Measurements from ENCODE around the gene SON. TPM values are rescaled to one million over a fixed set of nuclear protein-coding genes. Genes with fewer than 3 reads are reported as not detected.

SON gene
- total and polyA plus RNA-seq, 2 donors from 2014 or later: 83.0 to 285 TPM

DNA sequence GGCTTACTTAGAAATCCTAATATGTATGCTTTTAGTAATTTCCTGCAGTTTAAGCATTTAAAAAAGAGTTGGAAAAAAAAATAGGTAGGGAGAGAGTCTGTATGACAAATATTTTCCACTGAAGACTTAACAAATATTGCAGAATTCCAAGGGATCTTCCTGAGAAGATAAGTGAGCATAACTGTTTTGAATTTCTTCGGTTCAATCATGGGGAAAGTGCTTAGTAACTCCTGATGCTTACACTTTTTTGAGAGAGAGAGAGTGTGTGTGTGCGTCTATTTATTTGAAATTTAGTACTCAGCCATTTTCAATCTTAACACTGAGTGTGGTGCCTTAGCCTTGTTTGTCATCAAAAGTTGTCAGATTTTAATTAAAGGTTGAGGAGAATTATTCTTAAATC lies 18.5 kb downstream of the SON start:
- Histone ChIP-seq H3K27ac (ENCODE audit: low read depth in 2 of 2, low read length in 2 of 2) (no peak overlapping the region), H3K36me3 (ENCODE audit: control insufficient read depth in 2 of 3, insufficient read depth in 3 of 3, low read length in 3 of 3) (peaks cover 24 to 57% (median 38%) of the 10 kb centered on the region in 3 donors)
- FAIRE-seq: no peak

DNA sequence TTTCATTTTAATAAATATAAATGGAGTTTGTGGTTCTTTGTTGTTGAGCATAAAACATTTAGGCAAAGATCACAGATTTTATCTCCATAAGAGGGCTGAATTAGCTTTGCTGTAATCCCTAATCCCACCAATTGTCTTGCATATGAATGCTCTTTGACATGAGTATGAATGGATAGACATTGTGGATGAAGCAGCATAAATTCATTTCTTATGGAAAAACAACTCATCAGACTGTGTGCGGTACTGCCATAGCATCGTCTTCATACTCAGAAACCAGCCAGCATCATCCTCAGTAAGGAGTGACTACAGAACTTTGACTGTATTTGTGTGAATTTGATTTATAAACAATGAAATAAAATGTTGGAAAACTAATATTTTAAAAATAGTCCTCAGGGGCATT lies 19.6 kb downstream of the SON start:
- no peak overlapping the region for H3K9ac ChIP-seq (ENCODE audit: low read length in 3 of 3)
- H3K4me3 ChIP-seq (ENCODE audit: low read length in 3 of 3): no peak overlapping the region
- DNase-seq (no peak), FAIRE-seq (no peak)
- intact Hi-C loops (cut with DNase I): no loop called here
- H3K27ac ChIP-seq (ENCODE audit: low read depth in 2 of 2, low read length in 2 of 2): no peak overlapping the region
- peaks cover 22 to 57% (median 32%) of the 10 kb centered on the region in 3 donors for H3K36me3 ChIP-seq (ENCODE audit: control insufficient read depth in 2 of 3, insufficient read depth in 3 of 3, low read length in 3 of 3)
- no peaks in the 10 kb centered on the region for H3K9me3 ChIP-seq (ENCODE audit: control insufficient read depth in 2 of 3, insufficient read depth in 1 of 3, low read length in 3 of 3)
- H3K27me3 ChIP-seq (ENCODE audit: control insufficient read depth, insufficient read depth, low read length): no peaks in the 10 kb centered on the region
- TF ChIP-seq, protein P1, sequence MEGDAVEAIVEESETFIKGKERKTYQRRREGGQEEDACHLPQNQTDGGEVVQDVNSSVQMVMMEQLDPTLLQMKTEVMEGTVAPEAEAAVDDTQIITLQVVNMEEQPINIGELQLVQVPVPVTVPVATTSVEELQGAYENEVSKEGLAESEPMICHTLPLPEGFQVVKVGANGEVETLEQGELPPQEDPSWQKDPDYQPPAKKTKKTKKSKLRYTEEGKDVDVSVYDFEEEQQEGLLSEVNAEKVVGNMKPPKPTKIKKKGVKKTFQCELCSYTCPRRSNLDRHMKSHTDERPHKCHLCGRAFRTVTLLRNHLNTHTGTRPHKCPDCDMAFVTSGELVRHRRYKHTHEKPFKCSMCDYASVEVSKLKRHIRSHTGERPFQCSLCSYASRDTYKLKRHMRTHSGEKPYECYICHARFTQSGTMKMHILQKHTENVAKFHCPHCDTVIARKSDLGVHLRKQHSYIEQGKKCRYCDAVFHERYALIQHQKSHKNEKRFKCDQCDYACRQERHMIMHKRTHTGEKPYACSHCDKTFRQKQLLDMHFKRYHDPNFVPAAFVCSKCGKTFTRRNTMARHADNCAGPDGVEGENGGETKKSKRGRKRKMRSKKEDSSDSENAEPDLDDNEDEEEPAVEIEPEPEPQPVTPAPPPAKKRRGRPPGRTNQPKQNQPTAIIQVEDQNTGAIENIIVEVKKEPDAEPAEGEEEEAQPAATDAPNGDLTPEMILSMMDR (IDR thresholded peaks at IDR 0.05; ENCODE audit: borderline replicate concordance, extremely low read depth, insufficient read depth): no peak
- no peaks in the 10 kb centered on the region for H3K4me1 ChIP-seq (ENCODE audit: control insufficient read depth in 2 of 3, insufficient read depth in 2 of 3, low read depth in 1 of 3, low read length in 3 of 3)

More for the DNA sequence above, 18.5 kb downstream of the SON start:
- DNase-seq: no peak
- Histone ChIP-seq H3K9me3 (ENCODE audit: control insufficient read depth in 2 of 3, insufficient read depth in 1 of 3, low read length in 3 of 3) (no peaks in the 10 kb centered on the region), H3K4me1 (ENCODE audit: control insufficient read depth in 2 of 3, insufficient read depth in 2 of 3, low read depth in 1 of 3, low read length in 3 of 3) (no peaks in the 10 kb centered on the region), H3K27me3 (ENCODE audit: control insufficient read depth, insufficient read depth, low read length) (no peaks in the 10 kb centered on the region), H3K9ac (ENCODE audit: low read length in 3 of 3) (no peak overlapping the region), H3K4me3 (ENCODE audit: low read length in 3 of 3) (no peak overlapping the region)
- TF ChIP-seq, protein P1 (IDR thresholded peaks at IDR 0.05; ENCODE audit: borderline replicate concordance, extremely low read depth, insufficient read depth): no peak
- intact Hi-C loops (cut with DNase I): no loop called here

GRCh38 chr21:33566514-33566913 lies 23.7 kb downstream of the SON start:
- Histone ChIP-seq H3K36me3 (ENCODE audit: control insufficient read depth in 2 of 3, insufficient read depth in 3 of 3, low read length in 3 of 3) (peaks cover 0 to 44% (median 18%) of the 10 kb centered on the region in 3 donors), H3K27me3 (ENCODE audit: control insufficient read depth, insufficient read depth, low read length) (no peaks in the 10 kb centered on the region), H3K4me1 (ENCODE audit: control insufficient read depth in 2 of 3, insufficient read depth in 2 of 3, low read depth in 1 of 3, low read length in 3 of 3) (no peaks in the 10 kb centered on the region), H3K9ac (ENCODE audit: low read length in 3 of 3) (no peak overlapping the region), H3K27ac (ENCODE audit: low read depth in 2 of 2, low read length in 2 of 2) (no peak overlapping the region), H3K4me3 (ENCODE audit: low read length in 3 of 3) (no peak overlapping the region), H3K9me3 (ENCODE audit: control insufficient read depth in 2 of 3, insufficient read depth in 1 of 3, low read length in 3 of 3) (no peaks in the 10 kb centered on the region)
- no peak for DNase-seq
- TF ChIP-seq, protein P1 (IDR thresholded peaks at IDR 0.05; ENCODE audit: borderline replicate concordance, extremely low read depth, insufficient read depth): no peak
- intact Hi-C loops (cut with DNase I): no loop called here
- no peak for FAIRE-seq

GRCh38 chr21:33567914-33568313 lies 25.1 kb downstream of the SON start:
- H3K36me3 ChIP-seq (ENCODE audit: control insufficient read depth in 2 of 3, insufficient read depth in 3 of 3, low read length in 3 of 3): peaks cover 0 to 44% (median 22%) of the 10 kb centered on the region in 3 donors
- TF ChIP-seq, protein P1 (IDR thresholded peaks at IDR 0.05; ENCODE audit: borderline replicate concordance, extremely low read depth, insufficient read depth): no peak
- FAIRE-seq (no peak), DNase-seq (no peak)
- H3K9ac ChIP-seq (ENCODE audit: low read length in 3 of 3): no peak overlapping the region
- H3K4me1 ChIP-seq (ENCODE audit: control insufficient read depth in 2 of 3, insufficient read depth in 2 of 3, low read depth in 1 of 3, low read length in 3 of 3): no peaks in the 10 kb centered on the region
- no peaks in the 10 kb centered on the region for H3K9me3 ChIP-seq (ENCODE audit: control insufficient read depth in 2 of 3, insufficient read depth in 1 of 3, low read length in 3 of 3)
- no peak overlapping the region for H3K27ac ChIP-seq (ENCODE audit: low read depth in 2 of 2, low read length in 2 of 2)
- intact Hi-C loops (cut with DNase I): no loop called here
- H3K27me3 ChIP-seq (ENCODE audit: control insufficient read depth, insufficient read depth, low read length): no peaks in the 10 kb centered on the region
- H3K4me3 ChIP-seq (ENCODE audit: low read length in 3 of 3): no peak overlapping the region

Data from kidney (tissue), 14 donors.